ENCODE results near the gene DDX49.
"Not testable (repeated sequence)": the region's sequence is repeated elsewhere in the genome, so short reads cannot be mapped to it uniquely, and the experiment has no call there.

Gene DDX49

GRCh38 chr19:18913466-18913865 lies 6.0 kb upstream of the DDX49 start:
- no peak for DNase-seq

- peak; percentile 29 for DNase-seq
Observed at GRCh38 chr19:18915639-18916038, 3.9 kb upstream of the DDX49 start.

GRCh38 chr19:18917593-18917992 lies 1.9 kb upstream of the DDX49 start:
- DNase-seq, result not testable (repeated sequence)

GRCh38 chr19:18919900-18920214 lies 342 bp downstream of the DDX49 start:
- no peak for DNase-seq

- no peak for DNase-seq
Observed at GRCh38 chr19:18920400-18920799, 885 bp downstream of the DDX49 start.

- no peak for DNase-seq
Observed at GRCh38 chr19:18921593-18921992, 2.1 kb downstream of the DDX49 start.

- DNase-seq, result no peak
Observed at GRCh38 chr19:18922228-18922985, 2.9 kb downstream of the DDX49 start.

GRCh38 chr19:18924684-18925213 lies 5.2 kb downstream of the DDX49 start:
- no peak for DNase-seq

- DNase-seq, result no peak
Observed at GRCh38 chr19:18928018-18928805, 8.7 kb downstream of the DDX49 start.

- DNase-seq, result no peak
Observed at GRCh38 chr19:18929311-18929710, 9.8 kb downstream of the DDX49 start.

- DNase-seq, result no peak
Observed at GRCh38 chr19:18931316-18932162, 12.0 kb downstream of the DDX49 start.

- peak; percentile 82 for DNase-seq
Observed at GRCh38 chr19:18932216-18932841, 12.8 kb downstream of the DDX49 start.

- no peak for DNase-seq
Observed at GRCh38 chr19:18933297-18933696, 13.8 kb downstream of the DDX49 start.

- DNase-seq, result no peak
Observed at GRCh38 chr19:18939163-18939562, 19.6 kb downstream of the DDX49 start.

GRCh38 chr19:18939922-18940768 lies 20.6 kb downstream of the DDX49 start:
- no peak for DNase-seq

GRCh38 chr19:18940769-18941627 lies 21.5 kb downstream of the DDX49 start, which contains the start of gene HOMER3:
TSS of gene HOMER3 (minus strand) at chr19:18941217. CDS start at chr19:18938982, 2,235 bp downstream.
- peak; percentile 69 for DNase-seq

- DNase-seq, result no peak
Observed at GRCh38 chr19:18941628-18942354, 22.3 kb downstream of the DDX49 start.

- no peak for DNase-seq
Observed at GRCh38 chr19:18942692-18943091, 23.2 kb downstream of the DDX49 start.

GRCh38 chr19:18943465-18943864 lies 23.9 kb downstream of the DDX49 start:
- no peak for DNase-seq

GRCh38 chr19:18945297-18945696 lies 25.8 kb downstream of the DDX49 start:
- no peak for DNase-seq
